HG03039 (cell line): ENCODE data around the gene ATP6V1G1.
"Not testable (repeated sequence)": the region's sequence is repeated elsewhere in the genome, so short reads cannot be mapped to it uniquely, and the experiment has no call there.

ENCODE experiments used
- ATAC-seq: cut with Tn5 transposase; IDR thresholded peaks from one replicate; pipeline ENCODE4 v1.9.1; 2021; ENCODE audit warnings: mild to moderate bottlenecking, moderate library complexity; ENCODE audit not compliant: unreplicated experiment

ATP6V1G1 gene

DNA sequence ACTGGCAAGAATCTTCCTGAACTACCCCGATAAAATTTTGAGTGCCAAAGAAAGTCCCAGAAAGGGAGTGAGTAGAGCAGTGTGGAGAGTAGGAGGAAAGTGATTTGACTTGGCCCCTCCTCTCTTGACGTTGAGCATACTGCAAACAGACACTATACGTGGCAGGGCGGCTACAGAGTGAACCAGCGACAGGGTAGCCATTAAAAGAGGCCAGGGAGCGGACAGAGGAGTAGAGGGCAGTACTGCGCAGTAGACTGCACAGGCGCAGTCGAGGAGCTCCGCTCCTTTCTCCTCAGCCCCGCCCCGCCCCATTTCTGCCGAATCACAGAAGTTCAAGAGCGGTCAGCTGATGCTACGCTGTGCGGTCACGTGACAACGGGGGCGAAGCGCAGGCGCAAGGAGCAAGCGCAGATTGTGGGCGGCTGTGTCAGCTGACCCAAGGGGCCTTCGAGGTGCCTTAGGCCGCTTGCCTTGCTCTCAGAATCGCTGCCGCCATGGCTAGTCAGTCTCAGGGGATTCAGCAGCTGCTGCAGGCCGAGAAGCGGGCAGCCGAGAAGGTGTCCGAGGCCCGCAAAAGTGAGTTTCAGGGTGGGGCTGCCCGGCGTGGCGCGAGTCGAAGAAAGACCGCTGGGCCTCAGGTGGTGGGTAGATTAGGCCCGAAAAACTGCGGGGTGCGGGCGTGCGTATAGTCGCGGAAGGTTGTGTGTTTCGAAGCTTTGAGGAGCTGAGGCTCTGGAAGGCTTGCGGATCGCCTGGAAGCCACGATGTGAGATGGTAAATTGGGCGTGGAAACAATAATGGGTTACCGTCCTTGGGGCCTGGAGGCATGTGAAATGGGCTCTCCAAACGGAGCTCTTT is at the start of gene ATP6V1G1:
Gene ATP6V1G1, plus strand, starts transcription at position 425 of the 858 bp plus-strand sequence. Its CDS starts 70 bp downstream, at position 495.
- peak; percentile 89 for ATAC-seq

GRCh38 chr9:114538241-114538640 is 49.3 kb upstream of the ATP6V1G1 start:
- ATAC-seq = no peak

- ATAC-seq = no peak
These were observed 47.7 kb upstream of the ATP6V1G1 start for GRCh38 chr9:114539701-114540380.

DNA sequence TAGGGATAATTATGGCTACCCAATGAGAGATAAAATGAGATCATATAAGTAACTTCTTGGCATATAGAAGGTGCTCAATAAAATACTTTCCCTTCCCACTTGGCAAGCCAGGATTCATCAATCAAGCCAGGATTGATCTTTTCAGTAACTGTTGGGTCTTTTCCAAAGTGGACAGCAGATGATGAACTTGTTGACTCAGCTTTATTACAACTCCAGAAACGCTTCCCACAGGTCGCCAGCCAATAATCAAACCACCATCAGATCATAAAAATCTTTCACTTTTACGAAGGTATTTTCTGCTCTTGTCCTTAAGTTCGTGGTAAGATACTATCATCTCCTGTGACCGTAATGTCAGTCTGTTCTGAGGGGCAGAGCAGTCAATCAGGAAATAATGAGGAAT is 42.5 kb upstream of the ATP6V1G1 start:
- no peak for ATAC-seq

GRCh38 chr9:114546851-114547250 is 40.7 kb upstream of the ATP6V1G1 start:
- ATAC-seq = no peak

DNA sequence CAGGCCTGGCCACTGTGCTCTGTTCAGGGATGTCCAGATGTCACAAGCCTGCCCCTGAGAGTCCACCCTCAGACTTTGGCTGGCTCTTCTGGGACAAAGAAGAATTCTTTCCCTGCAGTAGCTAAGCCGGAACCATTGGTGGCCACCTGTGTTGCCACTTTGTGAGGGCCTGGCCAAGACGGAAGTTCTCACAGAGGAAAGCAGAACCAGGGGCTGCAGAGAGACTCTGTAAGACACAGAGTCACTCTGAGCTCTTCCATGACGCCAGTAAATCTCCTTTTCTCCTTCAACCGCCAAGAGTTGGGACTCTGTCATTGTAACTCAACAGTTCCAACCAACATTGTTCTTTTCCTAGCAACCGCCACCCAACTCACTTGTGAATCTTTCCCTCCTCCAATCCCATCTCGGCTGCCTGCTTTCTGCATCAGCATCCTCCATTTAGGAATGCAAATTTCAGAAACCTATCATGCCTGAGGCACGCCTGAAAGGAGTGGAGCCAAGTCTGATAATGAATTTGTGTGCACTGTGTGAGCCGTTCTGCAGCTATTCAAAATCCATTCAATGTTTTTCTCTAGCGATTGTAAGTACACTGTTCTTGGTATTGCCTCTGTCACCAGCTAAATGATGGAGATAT is 37.8 kb upstream of the ATP6V1G1 start:
- ATAC-seq = no peak

GRCh38 chr9:114551750-114552685 is 35.6 kb upstream of the ATP6V1G1 start:
- ATAC-seq = no peak

GRCh38 chr9:114552706-114553105 is 34.9 kb upstream of the ATP6V1G1 start:
- no peak for ATAC-seq

- ATAC-seq = no peak
These were observed 34.4 kb upstream of the ATP6V1G1 start for GRCh38 chr9:114553202-114553601.

GRCh38 chr9:114555696-114556095 is 31.9 kb upstream of the ATP6V1G1 start:
- ATAC-seq = no peak

- no peak for ATAC-seq
These were observed 29.4 kb upstream of the ATP6V1G1 start for GRCh38 chr9:114558027-114558675.

DNA sequence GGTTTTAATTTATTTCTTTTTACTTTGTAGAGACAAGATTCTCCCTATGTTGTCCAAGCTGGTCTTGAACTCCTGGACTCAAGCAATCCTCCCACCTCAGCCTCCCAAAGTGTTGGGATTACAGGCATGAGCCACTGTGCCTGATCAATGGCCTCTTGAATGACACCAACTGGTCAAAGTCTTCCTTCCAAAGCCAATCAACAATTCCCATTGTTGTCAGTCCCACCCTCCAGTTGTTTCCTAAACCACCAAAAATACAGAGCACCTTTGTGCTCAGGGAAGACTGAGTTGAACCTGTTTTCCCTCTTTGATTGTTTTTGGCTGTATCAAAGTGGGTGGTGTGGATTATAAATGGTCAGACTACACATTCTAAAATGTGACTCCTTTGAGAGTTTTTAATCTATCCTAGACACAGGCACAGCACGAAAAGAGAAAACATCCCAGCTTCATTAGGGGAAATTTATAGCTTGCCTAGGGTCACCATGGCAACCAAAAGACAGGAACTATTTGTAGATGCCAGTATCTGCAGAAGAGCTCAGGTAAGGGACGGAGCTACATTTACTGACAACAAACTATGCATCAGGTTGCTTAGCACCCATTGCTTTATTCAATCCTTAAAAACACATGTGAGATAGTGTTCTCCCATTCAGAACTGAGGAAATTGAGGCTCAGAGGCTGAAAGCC is 27.6 kb upstream of the ATP6V1G1 start:
- ATAC-seq = no peak

DNA sequence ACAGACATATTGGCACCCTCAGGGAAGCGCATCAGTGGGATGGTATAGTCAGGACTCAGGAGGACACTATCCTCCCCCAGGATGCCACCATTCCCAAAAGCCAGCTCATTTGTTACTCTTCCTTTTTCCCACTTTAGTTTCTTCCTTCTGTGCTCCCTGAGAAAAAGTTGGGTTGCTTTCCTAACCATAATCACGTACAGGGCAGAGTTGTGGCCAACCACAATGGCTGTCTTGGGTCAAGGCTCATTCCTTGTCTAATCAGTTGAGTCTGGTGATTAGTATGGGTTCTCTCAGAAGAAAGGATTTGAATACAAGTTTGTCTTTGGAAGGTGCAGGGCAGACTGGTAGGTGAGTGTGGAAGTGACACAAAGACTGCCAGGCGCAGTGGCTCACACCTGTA is 26.6 kb upstream of the ATP6V1G1 start:
- no peak for ATAC-seq

DNA sequence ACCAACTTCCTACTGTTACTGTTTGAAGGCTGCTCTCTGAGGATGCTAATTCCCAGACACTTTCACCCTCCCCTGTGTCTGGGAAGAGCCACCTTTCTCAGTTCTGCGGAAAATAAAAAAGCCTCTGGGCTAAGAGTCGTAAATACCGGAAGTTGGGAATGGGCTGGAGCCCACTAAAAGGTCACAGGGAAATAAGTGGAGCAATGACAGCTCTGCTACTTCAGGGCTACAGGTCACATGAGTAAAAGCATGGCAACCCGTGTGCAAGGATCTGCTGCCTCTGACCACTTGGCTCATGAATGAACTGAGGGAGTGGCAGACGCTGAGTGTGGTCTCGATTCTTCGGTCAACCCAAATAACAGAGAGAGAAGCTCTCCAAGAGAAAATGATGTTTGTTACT is 25.8 kb upstream of the ATP6V1G1 start:
- ATAC-seq = no peak

DNA sequence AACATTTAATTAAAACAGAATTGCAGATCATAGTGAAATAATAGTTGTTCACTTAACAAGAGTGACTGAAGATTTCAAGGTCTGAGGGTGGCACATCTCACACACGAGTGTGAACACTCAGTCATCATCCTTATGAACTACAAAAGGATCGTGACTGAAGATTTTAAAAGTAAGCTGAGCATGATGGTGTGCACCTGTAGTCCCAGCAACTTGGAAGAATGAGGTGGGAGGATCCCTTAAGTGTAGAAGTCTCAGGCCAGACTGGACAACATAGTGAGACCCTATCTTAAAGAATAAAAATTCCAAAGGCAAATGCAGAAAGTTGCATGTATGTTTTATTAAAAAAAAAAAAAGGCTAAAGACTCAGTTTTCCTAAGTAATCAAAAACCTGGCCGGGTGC is 22.4 kb upstream of the ATP6V1G1 start:
- no peak for ATAC-seq

DNA sequence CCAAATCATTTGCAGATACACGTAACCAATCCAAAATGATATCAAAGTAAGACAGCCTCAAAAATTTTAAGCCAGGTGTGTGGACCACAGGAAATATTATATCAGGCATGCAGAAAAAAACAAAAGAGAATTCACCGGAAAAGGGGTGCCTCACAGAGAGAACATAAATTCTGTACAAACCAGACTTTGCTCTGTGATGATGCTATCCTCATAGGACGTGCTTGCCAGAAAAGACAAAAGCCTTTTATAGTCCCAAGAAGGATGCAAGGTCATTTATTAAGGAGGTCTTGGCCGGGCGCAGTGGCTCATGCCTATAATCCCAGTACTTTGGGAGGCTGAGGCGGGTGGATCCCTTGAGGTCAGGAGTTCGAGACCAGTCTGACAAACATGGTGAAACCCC is 16.8 kb upstream of the ATP6V1G1 start:
- no peak for ATAC-seq

DNA sequence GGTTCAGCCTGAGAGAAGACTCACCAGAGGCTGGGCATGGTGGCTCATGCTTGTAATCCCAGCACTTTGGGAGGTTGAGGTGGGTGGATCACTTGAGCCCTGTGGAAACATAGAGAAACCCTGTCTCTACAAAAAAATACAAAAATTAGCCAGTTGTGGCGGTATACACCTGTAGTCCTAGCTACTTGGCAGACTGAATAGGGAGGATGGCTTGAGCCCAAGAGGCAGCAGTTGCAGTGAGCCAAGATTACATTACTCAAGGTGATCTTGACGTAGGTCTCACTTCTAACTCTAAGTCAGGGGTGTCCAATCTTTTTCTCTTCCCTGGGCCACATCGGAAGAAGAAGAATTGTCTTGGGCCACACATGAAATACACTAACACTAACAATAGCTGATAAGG is 16.2 kb upstream of the ATP6V1G1 start:
- ATAC-seq = no peak

GRCh38 chr9:114572199-114572598 is 15.4 kb upstream of the ATP6V1G1 start:
- ATAC-seq = no peak

DNA sequence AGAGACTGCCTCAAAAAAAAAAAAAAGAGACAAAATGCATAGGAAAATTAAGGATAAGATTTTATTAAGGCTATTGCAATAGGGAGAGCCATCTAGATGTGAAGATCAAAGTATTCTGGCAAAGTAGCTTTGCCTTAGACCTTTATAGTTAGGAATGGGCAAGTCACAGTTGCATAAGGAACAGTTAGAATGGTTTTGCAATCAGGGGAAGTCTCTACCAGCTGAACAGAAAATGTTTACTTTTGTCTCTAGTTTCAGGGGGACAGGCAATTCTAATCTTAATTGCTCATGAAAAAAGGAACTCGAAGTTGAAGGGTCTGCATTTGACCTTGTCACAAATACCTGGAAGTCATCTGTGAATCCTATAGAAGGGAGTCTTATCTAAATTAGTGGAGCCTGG is 13.1 kb upstream of the ATP6V1G1 start:
- no peak for ATAC-seq

- not testable (repeated sequence) for ATAC-seq
These were observed 10.8 kb upstream of the ATP6V1G1 start for GRCh38 chr9:114576779-114577178.
